Left cardiac atrium (tissue), 4 donors: ENCODE measurements around the gene CDKN2A. TPM values are rescaled to one million over a fixed set of nuclear protein-coding genes. Genes with fewer than 3 reads are reported as not detected.

Experiments used
- ATAC-seq, 2 donors: fragments of 200-7000 bp; cut with Tn5 transposase; one replicate each; pipeline ENCODE4 v1.9.1; 2020; ENCODE audit warnings: mild to moderate bottlenecking in 2 of 2, moderate library complexity in 2 of 2
- DNase-seq: peaks from one replicate; pipeline ENCODE4 v3.0.0-alpha.2; 2020
- intact Hi-C, 2 donors: fragments of 100-400 bp; cut with DNase I; formaldehyde crosslinking; loops; one replicate each; pipeline versions ENCODE4 v1.14.1 to v1.15.1; 2022 to 2023
- total RNA-seq, 2 donors: library from RNA; stranded (reverse); fragmentation: NEBNext Ultra II Directional; extraction: Animal tissue kit (Norgen Biotek cat#: 25700); gene quantifications; one replicate each; pipeline ENCODE4 v1.2.1, GENCODE V29; 2021
- donor health status: DM: no; HTN: yes; CAD: no.
- donor health status: DM: no; HTN: yes; CAD: no; lungs with severe emphysema.
- donor health status: DM: yes; HTN: yes; CAD: no.
- donor health status: Dilated cardiomyopathy.

Gene CDKN2A
- total RNA-seq, 2 donors from 2014 or later: 0.24 TPM; not detected in 1

- intact Hi-C loops: loop anchor here in 1 of 2 donors (10.0 kb wide), 1 partner anchor 195 kb away; no protein-coding TSS in a partner anchor
- no peak for ATAC-seq
- DNase-seq: no peak
Observed at GRCh38 chr9:22009506-22009867, 15.3 kb upstream of the CDKN2A start.

GRCh38 chr9:22008717-22009505 lies 14.7 kb upstream of the CDKN2A start, which contains the start of gene CDKN2B:
CDKN2B (minus strand) TSS chr9:22009305; CDS start chr9:22008953, 352 bp downstream.
- ATAC-seq: peak; percentile 98 to 100
- intact Hi-C loops: loop anchor here in 1 of 2 donors (10.0 kb wide), 1 partner anchor 194 kb away; no protein-coding TSS in a partner anchor
- peak; percentile 97 for DNase-seq

- ATAC-seq (no peak), DNase-seq (no peak)
- intact Hi-C loops: loop anchor here in 1 of 2 donors (10.0 kb wide), 1 partner anchor 194 kb away; no protein-coding TSS in a partner anchor
Observed at GRCh38 chr9:22008384-22008716, 14.2 kb upstream of the CDKN2A start.

GRCh38 chr9:22005702-22006606 lies 11.8 kb upstream of the CDKN2A start:
- ATAC-seq (no peak), DNase-seq (no peak)
- intact Hi-C loops: loop anchor here in 1 of 2 donors (10.0 kb wide), 1 partner anchor 191 kb away; no protein-coding TSS in a partner anchor

GRCh38 chr9:22005021-22005701 lies 11.0 kb upstream of the CDKN2A start:
- ATAC-seq (no peak), DNase-seq (no peak)
- intact Hi-C loops: loop anchor here in 1 of 2 donors (10.0 kb wide), 1 partner anchor 190 kb away; no protein-coding TSS in a partner anchor

GRCh38 chr9:22002038-22002437 lies 7.8 kb upstream of the CDKN2A start:
- intact Hi-C loops: loop anchor here in 1 of 2 donors (10.0 kb wide), 1 partner anchor 187 kb away; no protein-coding TSS in a partner anchor
- DNase-seq: no peak
- no peak for ATAC-seq

GRCh38 chr9:21998026-21998425 lies 3.8 kb upstream of the CDKN2A start:
- intact Hi-C loops: no loop called here
- DNase-seq (no peak), ATAC-seq (no peak)

- no peak for DNase-seq
- intact Hi-C loops: no loop called here
- ATAC-seq: no peak
Observed at GRCh38 chr9:21997480-21997879, 3.3 kb upstream of the CDKN2A start.

GRCh38 chr9:21996858-21997257 lies 2.7 kb upstream of the CDKN2A start:
- ATAC-seq (no peak), DNase-seq (no peak)
- intact Hi-C loops: no loop called here

- ATAC-seq: no peak
- intact Hi-C loops: no loop called here
- DNase-seq: no peak
Observed at GRCh38 chr9:21996438-21996837, 2.2 kb upstream of the CDKN2A start.

GRCh38 chr9:21995666-21996398 lies 1.6 kb upstream of the CDKN2A start:
- intact Hi-C loops: no loop called here
- DNase-seq: peak; percentile 53
- ATAC-seq: peak; percentile 50 to 77

- intact Hi-C loops: no loop called here
- DNase-seq: peak; percentile 70
- peak; percentile 82 to 88 for ATAC-seq
Observed at GRCh38 chr9:21995006-21995665, 944 bp upstream of the CDKN2A start.

GRCh38 chr9:21994556-21995005 lies 389 bp upstream of the CDKN2A start, which contains the start of gene CDKN2B-AS1:
CDKN2B-AS1 (plus strand) TSS chr9:21994791.
- ATAC-seq: peak; percentile 70 to 75
- intact Hi-C loops: no loop called here

GRCh38 chr9:21993007-21993406 lies 1.2 kb downstream of the CDKN2A start:
- intact Hi-C loops: no loop called here
- DNase-seq (no peak), ATAC-seq (no peak)

More at GRCh38 chr9:21994556-21995005, 389 bp upstream of the CDKN2A start, which contains the start of gene CDKN2B-AS1:
- peak; percentile 48 for DNase-seq

- intact Hi-C loops: no loop called here
- ATAC-seq: no peak
Observed at GRCh38 chr9:21991072-21991959, 2.9 kb downstream of the CDKN2A start.

GRCh38 chr9:21989440-21990189 lies 4.6 kb downstream of the CDKN2A start:
- DNase-seq (no peak), ATAC-seq (no peak)
- intact Hi-C loops: no loop called here

More at GRCh38 chr9:21991072-21991959, 2.9 kb downstream of the CDKN2A start:
- no peak for DNase-seq
